GM21515 (cell line): ENCODE results near the gene SKAP1.

Experiments used
- ATAC-seq: cut with Tn5 transposase; IDR thresholded peaks from one replicate; pipeline ENCODE4 v1.9.1; 2021; ENCODE audit not compliant: unreplicated experiment

The SKAP1 gene

DNA sequence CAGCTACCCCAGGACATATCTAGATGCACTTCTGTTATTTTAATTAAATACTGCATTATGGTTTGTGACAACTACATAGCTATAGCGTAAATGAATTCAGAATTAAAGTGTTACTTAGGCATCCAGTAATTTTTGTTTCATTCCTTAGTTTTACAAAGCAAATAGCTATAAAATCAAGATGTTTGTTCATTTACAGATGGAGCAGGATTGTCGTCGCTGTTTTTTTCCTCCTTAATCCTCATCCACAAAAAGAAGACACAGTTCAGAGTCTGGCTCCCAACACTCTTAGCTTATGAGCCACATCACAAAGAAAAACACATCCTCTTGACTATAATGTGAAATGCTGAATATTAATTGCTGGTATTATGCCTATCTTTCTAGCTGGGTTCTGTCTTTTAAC, 278.8 kb downstream of the SKAP1 start:
- no peak for ATAC-seq

DNA sequence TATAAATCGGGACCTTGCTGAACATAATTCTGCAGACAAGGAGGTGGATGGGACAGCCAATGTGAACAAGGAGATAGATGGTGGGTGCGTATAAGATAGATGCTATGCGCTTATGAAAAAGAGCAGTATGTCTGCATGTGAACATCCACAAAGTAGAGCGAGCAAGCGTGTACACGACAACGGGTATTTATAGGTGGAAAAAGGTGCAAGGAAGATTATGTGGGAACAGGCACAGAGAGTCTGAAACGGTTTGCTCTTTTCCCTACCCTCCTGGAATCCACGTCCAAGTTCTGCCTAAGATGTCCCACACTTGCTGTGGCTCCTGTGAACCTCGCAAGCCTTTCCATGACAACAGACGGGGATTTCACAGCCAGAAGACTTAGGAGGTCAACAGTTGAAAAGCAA, 279.4 kb downstream of the SKAP1 start:
- ATAC-seq = no peak

DNA sequence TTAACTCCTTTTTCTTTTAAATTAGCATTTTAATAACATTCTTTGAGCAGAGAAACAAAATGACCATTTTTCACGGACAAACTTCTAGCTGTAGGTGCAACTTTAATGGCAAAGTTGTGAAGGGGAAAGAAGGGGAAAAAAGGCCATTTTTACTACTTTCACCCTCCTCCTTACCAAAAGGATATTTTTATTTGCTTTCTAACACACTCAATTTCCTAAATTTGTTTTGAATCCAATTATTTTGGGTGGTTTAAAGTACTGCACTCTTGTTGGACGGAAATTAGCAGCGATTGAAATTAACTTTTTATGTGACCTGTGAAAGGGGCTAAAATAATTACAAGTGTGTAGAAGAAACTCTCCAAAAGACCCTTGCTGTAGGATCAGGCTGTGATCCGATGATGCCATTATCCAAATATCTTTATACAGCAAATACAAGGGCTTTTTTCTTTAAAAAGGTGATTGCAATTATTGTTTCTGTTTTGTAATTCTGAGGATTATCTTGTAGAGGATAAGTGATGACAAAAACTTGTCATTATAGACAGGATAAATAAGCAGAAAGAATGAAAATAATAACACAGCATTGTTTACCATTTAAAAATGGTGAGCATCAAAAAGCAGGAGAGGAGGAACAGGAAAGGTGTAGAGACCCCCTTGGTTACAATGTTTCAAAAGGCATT, 280.1 kb downstream of the SKAP1 start:
- no peak for ATAC-seq

DNA sequence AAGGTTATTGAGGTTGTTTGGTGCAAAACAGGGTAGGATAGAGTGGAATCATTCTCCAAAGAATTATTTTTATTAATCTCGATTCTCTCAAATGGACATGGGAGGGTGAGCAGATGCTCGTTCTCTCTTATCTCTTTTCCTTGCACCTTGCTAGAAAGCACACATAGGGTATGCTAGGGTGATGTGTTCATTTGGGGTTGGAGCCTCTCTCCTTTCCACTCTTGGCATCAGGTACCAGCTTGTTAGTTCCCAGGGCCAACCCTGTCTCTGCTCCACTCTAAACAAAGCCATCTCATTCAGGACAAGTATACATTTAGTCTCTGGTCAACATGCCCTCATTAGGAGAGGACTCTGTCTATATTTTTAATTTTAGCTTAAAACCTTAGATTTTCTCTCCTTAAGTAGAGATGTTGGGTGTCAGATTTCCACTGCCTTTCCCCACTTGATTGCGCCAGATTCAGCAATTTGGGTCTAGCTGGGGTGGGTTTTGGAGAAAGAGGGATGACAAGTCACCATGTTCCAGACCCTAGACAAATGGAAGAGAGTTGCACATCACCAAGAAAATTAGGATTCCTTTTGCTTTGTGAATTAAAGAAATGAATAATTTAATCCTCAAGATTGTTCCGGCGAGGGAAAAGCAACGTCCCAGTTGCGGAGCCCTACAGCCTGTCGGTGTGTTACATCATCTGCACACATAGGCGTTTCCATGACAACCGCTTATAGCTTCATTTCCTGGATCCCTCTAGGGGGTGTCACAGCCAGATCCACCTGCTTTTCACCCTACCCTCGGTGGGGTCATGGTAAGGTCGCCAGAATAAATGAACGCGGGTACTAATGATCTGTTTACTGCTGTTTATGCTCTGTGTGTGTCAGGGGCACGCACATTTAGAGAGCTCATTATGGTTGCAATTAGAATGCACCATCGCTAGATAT, 280.9 kb downstream of the SKAP1 start:
- no peak for ATAC-seq

DNA sequence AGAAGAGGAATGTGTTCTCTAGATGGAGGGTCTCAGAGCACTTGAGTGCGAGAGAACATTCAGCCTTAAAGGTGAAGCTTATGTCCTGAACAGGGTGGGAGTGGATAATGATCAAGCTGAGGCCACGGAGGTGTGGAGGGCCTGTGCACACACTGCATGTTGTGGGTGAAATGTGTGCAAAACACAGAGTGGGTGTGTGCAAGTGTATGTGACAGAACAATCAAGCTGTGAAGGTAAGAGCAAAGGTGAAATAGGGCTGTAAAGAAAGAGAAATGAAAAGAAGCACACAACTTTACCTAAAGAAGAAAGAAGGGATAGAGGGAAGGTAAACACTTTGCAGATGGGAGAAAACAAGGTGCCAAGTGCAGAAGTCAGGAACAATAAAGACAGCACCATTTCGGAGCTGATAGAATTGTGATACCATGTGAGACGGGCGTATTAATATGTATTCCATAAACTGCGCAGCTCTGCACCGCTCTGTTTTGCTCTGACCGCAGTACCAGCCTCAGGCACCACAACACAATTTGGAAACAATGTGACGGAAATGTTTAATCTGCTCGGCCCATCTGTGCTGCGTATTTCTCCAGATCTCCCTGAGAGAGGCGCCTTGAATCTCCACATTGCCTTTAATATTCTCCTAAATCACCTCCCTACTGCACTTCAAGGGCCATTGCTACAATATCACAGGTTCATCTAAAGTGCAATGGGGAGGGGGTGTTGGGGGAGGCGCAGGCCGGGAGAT, 281.8 kb downstream of the SKAP1 start:
- ATAC-seq = no peak

DNA sequence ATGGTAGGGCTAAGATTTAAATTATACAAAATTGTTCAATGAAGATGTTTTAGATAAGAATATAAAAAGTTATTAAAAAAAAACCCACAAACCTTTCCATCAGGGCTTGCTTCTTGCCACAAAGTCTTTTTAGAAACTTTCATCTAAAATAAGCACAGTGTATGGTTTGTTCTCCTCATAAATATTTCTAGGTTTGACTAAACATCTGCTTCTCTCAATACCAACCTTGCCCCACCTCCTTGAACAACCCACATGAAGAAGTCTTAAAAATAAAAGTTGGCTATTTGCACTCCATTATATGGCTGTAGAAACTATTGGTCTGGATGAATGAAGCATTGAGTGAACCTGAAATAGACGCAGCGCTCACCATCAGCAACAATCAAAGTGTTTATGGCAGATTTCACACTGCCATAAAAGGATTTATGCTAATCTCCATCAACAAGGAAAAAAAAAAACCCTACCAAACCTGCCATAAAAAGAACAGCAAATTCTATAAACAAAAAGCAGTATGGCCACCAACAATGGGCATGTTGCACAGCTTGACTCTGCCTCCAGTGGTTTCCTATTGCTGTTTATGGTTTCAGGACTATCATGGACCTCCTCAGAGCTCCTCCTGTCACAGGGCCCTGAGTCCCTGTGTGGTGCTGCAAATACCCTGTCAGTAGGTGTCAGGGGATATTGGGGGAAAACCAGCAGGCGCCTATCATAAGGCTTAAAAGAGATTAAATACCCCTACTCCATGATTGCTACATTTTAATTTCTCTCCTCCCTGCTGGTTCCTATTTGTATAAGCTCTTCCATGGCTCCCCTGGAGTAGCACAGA, 284.8 kb downstream of the SKAP1 start:
- no peak for ATAC-seq

DNA sequence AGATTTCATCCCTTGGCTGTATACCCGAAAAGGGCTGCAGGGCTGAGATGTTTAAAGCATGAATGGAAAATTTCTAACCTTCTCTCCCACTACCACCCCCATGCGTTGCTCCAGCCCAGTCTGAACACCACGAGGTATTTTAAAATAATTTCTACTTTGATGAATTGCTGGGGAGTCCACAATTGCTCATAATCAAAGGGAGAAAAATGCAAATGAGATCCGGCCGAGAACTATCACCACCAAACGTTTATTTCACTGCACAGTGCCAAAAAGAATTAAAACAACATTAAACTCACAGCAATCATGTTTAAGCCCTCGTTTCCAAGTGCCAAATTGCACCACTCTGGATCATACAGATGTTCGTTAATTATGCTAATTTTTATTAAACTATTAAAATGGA, 285.8 kb downstream of the SKAP1 start:
- no peak for ATAC-seq

DNA sequence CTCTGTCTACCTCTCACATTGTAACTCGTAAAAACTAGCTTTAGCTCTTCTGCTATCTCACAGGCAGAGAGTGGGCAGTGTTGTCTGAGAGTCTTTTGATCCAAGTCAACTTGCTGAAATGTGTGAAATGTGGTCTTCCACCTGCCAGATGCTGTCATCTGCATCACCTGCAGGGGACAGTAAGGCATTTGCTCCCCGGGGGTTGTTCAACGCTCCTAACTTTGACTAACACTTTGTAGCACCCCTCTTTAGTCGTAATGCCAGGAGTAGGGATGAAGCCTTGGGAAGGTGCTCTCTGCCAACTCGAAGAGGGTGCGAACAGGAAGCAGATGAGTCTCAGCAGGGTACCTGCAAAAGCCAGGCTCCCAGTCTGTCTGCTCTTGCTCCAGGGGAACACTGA, 286.4 kb downstream of the SKAP1 start:
- ATAC-seq = no peak

DNA sequence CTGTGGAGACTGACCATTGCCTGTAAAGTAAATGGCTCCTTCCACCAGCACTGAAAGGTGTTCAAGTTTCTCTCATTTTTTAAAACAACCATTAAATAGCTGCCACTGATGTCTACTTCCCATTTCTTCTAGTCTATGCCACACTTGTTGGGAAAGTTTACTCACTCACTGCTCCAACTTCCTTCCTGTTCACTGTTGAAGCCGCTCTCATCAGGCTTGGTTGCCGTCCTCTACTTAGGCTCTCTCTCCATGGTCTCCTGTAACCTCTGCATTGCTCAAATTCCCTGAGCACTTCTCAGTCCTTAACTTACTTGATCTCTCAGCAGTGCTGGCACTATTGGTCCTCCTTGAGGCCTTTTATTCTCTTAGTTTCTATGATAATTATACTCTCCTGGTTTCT, 290.1 kb downstream of the SKAP1 start:
- ATAC-seq = no peak

DNA sequence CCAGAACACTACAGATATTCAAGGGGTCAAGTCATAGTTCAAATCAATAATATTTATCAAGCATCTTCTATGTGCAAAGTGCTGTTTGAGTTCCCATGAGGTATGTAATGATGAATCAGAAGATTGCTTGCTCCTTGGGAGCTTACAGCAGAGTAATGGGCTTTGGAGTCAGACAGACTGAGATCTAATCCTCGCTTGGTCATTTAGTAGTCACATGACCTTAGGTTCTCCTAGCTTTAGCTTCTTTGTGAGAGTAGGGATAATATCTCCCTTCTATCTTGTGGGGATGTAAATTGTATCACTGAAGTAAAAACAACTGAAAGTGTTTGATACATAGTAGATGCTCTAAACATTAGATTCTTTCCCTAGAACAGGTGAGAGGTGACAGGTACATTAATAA, 292.4 kb downstream of the SKAP1 start:
- no peak for ATAC-seq

DNA sequence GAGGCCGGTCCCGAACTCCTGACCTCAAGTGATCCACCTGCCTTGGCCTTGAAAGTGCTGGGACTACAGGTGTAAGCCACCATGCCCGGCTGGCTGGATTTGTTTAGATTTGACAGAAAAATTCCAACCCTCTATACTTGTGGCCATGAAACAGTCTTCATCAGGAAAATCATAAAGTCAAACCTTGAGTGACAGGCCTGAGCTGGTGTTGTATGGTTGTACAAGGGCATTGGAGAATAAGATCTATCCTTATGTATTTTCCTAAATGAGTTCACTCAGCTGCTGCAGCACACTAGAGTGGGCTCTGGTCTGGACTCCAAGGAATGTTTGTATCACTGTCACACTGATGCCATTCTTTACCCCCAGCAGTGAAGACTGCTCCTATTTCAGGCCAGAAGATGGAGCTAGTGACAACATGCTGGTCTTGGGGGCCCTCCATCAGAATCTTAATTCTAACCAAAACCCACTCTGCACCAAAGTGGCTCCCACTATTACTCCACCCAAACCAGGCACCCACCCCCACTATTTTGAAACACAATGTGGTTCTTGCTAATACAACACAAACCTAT, 295.0 kb downstream of the SKAP1 start:
- ATAC-seq = no peak

DNA sequence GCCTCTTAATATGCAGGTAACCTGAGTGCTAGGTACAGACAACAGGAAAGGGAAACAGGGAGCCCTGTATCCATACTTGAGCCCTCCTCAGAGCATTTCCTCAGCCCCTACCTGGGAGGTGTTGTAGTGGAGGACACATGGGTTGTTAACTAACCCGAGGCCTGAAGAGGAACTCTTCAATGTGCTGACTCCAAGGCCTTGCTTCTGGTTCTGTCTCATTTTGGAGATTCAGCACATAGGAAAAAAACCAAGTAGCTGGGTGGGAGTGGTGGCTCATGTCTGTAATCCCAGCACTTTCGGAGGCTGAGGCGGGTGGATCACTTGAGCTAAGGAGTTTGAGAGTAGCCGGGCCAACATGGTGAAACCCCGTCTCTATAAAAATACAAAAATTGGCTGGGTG, 297.6 kb downstream of the SKAP1 start:
- ATAC-seq = no peak

DNA sequence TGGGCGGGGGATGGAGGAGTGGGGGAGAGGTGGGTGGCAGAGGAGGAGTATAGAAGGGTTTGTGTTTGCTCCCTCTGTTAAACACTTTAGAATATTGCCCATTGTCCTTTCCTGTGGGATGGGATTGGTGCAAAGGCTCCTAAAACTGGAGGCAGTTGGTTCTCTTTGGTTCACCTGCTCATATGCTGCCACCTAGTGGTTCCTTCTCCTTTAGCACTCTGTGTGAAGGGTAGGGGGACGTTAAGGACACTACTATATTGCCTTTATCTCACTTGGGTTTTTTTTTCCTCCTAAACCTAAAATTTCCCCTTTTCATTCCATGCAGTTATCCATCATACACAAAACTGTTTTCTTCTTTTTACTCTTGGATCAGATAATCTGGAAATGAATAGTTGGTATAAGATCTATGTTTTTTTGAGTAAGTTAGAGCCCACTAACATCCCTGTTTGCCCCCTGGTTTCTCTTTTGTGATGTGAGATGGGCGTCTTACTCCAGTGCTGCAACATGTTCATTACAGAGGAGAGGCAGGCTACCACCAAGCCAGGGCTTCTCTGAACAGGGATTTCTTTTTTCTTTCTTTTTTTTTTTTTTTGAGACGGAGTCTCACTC, 298.7 kb downstream of the SKAP1 start:
- ATAC-seq = no peak

DNA sequence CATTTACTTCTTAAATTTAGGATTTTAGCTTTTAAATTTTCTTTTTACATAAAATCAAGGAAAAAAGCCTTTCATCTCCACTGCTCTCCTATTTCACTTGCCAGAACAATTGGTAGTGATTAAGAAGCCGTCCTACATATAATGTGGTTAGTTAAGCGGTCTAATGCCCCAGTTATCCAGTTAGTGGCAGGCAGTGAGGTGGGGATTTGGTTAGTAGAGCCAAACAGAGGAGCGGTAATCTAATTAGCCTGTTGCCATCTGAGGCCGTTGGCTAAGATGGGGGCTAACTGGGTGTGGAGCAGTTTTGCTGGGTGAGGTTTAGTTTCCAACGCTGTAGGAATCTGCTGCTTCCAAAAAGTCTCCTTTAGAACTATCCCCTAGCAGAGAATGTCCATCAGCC, 300.0 kb downstream of the SKAP1 start:
- ATAC-seq = no peak

DNA sequence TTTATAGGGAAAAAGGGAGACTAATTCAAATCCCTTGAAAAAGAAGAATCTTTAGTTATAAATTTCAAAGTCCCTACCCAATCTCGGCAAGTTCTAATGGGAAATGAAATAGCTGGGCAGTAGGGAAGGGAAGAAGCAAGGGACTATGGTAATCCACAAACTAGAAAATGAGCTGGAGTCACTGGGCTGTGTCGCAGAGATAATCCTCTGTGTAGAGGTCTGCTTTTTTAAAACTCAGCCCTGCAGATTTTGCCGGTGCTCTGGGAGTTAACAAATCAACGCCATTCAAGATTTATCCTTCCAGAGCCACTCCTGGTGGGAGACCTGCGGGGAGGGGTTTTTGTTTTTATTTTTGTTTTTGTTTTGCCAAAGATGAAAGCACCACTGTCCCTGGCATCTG, 301.6 kb downstream of the SKAP1 start:
- no peak for ATAC-seq

DNA sequence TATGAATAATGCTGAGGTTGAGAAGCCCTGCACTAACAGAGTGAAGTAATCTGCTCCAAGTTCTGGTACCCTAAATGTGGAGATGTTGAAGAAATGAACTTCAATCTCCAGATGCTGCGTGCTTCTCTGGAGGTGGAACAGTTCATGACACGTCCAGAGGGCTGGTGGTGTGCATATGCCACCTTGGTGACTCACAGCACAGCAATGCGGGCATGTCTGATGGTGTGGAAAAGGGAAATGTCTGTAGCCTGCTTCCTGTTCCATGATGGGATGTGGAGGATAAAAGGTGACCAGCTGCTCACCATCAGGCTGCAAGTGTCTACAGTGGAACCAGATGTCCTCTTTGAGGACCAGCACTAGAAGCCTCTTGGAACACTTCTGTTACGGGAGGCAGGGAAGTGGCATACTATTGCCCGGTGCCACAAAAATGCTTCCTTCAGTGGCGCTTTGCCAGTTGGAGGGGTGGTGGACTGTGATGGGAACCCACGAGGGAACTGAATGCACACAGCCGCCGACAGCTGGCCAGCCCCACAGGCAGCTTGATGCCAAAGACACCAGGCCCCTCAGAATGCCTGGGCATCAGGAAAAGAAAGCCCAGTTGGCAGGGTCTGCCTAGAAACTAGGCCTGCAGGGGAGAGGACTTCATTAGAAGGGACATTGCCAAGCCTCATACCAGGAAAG, 302.5 kb downstream of the SKAP1 start:
- ATAC-seq = no peak

DNA sequence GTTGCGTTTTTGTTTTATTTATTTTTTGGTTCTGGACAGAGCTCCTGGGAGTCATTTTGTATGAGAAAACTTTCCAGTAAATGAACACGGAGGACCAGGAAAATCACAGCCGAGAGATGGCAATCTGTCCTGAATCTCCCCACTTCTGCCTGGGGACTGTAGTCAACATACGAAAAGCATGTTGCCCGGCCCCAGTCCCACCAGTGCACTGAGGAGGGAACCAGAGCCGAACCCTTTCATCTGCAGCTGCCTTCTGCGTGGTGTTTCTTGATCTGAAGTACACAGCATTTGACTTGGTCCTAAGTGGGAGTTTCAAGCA, 303.5 kb downstream of the SKAP1 start:
- ATAC-seq = no peak

DNA sequence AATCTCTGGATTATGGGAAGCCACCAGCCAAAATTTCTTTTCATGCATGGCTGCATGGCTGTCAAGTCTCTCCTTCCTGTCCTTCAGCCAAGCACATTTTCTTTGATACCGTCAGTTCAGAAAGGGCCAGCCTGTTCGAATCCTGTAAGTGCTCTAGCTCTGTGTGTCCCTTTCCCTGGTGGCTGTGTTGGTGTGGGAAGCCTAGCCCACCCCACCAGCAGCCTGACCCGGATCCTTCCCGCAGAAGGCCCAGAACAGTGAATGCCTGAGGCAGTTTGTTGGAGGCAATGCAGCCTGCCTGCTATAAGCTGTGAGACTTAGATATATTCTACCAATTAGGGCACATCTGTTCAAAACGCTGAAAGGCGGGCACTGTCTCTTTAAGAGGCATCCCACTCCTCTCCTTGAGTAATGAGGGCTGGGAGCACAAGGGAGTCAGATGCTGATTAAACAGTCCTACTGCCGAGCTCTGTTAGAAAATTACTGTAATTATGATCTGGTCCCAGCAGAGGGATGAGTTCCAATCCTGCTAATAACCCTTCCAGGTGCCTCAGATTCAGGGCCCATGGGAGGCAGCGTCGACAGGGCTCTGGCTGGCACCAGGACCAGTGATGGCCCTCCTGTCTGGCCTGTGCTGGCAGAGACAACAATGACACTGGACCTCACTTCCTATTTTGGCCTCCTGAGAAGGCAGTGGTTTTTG, 304.0 kb downstream of the SKAP1 start:
- no peak for ATAC-seq

DNA sequence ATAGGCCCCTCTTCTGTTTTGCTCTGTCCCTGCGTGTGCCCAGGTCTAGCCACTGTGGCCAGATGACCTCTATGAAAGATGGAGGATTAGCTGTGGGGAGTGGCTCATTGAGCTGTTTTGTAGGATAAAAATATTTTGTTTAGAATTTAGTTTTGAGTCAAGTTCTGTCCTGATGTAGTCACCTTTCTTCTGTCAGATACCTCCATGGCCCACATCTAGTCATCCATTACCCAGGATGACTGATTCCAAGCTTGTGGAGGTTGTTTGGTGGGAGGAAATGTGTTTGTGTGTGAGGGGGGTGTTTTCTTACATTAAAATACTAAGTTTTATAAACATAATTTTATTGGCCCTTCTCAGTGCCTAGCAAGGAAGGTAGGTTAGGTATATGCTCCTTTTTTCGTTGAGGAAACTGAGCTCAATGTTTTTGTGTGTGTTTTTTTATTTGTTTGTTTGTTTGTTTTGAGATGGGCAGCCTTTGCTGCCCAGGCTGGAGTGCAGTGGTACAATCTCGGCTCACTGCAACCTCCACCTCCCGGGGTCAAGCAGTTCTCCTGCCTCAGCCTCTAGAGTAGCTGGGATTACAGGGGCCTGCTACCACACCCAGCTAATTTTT, 306.1 kb downstream of the SKAP1 start:
- no peak for ATAC-seq
